OCI-LY3 (cell line): Measurements from ENCODE around the gene NEU4.

ENCODE experiments used
- EZH2phosphoT487 ChIP-seq: fragments of 200-600 bp; shearing (Covaris generic); IDR thresholded peaks from 2 replicates; pipeline ENCODE4 v1.6.1; 2018; ENCODE audit warnings: antibody characterized with exemption, mixed run types, low read depth
- TF ChIP-seq, protein P1 (sequence below): fragments of 200-600, 300-600 bp; sonication (generic); IDR thresholded peaks from 2 replicates; pipeline ENCODE4 v1.5.1; 2014; ENCODE audit warnings: antibody characterized with exemption, low read length, low read depth

DNA sequence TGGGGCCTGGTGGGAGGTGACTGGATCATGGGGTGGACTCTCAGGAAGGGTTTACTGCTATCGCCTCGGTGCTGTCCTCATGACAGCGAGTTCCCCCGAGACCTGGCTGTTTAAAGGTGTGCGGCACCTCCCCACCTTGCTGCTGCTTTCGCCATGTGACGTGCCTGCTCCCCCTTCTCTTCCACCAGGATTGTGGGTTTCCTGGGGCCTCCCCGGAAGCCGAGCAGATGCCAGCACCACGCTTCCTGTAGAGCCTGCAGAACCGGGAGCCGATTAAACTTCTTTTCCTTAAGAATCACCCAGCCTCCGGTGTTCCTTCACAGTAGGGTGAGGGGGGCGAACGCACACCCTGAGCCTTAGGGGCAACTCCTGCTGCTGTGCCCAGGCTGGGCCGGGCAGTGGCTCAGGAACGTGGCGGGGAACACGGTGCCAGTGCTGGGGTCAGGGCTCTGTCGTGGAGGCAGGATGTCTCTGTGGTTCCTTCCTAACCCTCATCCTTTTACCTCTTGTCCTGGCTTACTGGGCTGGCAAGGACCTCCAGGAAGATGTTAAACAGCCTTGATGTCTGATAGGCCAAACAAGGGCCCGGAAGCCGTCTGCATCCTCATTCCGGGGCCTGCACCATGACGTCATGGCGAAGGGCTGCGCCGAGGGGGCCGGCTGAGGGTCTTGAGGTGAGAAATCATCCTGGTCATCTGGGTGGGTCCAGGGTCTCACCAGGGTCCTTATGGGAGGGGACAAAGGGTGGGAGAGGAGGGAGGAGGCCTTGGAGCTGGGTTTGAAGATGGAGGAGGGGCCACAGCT, 12.7 kb downstream of the NEU4 start:
- TF ChIP-seq, protein P1, sequence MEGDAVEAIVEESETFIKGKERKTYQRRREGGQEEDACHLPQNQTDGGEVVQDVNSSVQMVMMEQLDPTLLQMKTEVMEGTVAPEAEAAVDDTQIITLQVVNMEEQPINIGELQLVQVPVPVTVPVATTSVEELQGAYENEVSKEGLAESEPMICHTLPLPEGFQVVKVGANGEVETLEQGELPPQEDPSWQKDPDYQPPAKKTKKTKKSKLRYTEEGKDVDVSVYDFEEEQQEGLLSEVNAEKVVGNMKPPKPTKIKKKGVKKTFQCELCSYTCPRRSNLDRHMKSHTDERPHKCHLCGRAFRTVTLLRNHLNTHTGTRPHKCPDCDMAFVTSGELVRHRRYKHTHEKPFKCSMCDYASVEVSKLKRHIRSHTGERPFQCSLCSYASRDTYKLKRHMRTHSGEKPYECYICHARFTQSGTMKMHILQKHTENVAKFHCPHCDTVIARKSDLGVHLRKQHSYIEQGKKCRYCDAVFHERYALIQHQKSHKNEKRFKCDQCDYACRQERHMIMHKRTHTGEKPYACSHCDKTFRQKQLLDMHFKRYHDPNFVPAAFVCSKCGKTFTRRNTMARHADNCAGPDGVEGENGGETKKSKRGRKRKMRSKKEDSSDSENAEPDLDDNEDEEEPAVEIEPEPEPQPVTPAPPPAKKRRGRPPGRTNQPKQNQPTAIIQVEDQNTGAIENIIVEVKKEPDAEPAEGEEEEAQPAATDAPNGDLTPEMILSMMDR = no peak
- no peak for TF ChIP-seq EZH2phosphoT487
